ENCODE results near the gene EXOC4.

Gene EXOC4

GRCh38 chr7:133727476-133728214 lies 474.8 kb downstream of the EXOC4 start:
- Histone ChIP-seq H3K9me3 (ENCODE audit: control insufficient read depth, insufficient read depth, low read depth, low read length) (no peaks in the 10 kb centered on the region), H3K4me3 (ENCODE audit: low read depth, low read length) (no peak overlapping the region), H3K4me1 (ENCODE audit: control insufficient read depth, insufficient read depth, low read length) (peaks cover 3% of the 10 kb centered on the region; the same call in 1 of the 2 replicates), H3K27ac (ENCODE audit: extremely low read depth, low read depth, low read length) (no peak overlapping the region), H3K36me3 (ENCODE audit: control insufficient read depth in 2 of 2, insufficient read depth in 1 of 2, low read length in 2 of 2) (no peaks in the 10 kb centered on the region)
- ChIA-PET POLR2A (no interaction called here), CTCF (no interaction called here)
- TF ChIP-seq ZNF580 (tag by site-specific recombination; IDR thresholded peaks at IDR 0.05) (no peak), ZNF211 (tag by site-specific recombination; IDR thresholded peaks at IDR 0.05; ENCODE audit: low read depth) (no peak), ZFP41 (tag by site-specific recombination; IDR thresholded peaks at IDR 0.05; ENCODE audit: borderline replicate concordance) (no peak), ZNF623 (tag by site-specific recombination; IDR thresholded peaks at IDR 0.05) (no peak), ZNF530 (tag by site-specific recombination; IDR thresholded peaks at IDR 0.05; ENCODE audit: low read depth) (no peak), ZNF174 (tag by site-specific recombination; IDR thresholded peaks at IDR 0.05) (no peak), ZSCAN5A (tag by site-specific recombination; IDR thresholded peaks at IDR 0.05) (no peak), ZNF133 (tag by site-specific recombination; IDR thresholded peaks at IDR 0.05) (no peak)

- Histone ChIP-seq H3K36me3 (ENCODE audit: control insufficient read depth in 2 of 2, insufficient read depth in 1 of 2, low read length in 2 of 2) (no peaks in the 10 kb centered on the region), H3K4me3 (ENCODE audit: low read depth, low read length) (no peak overlapping the region), H3K4me1 (ENCODE audit: control insufficient read depth, insufficient read depth, low read length) (no peaks in the 10 kb centered on the region), H3K27ac (ENCODE audit: extremely low read depth, low read depth, low read length) (no peak overlapping the region), H3K9me3 (ENCODE audit: control insufficient read depth, insufficient read depth, low read depth, low read length) (no peaks in the 10 kb centered on the region)
- CTCF ChIA-PET = interaction anchor here (1.2 kb wide), 1 partner anchor 15 kb away, joined by 5 read pairs; no protein-coding TSS in a partner anchor
- POLR2A ChIA-PET = no interaction called here
- TF ChIP-seq KLF10 (tag by site-specific recombination; IDR thresholded peaks at IDR 0.05) (no peak), ZNF843 (tag by site-specific recombination; IDR thresholded peaks at IDR 0.05) (no peak), ZNF394 (tag by site-specific recombination; IDR thresholded peaks at IDR 0.05; ENCODE audit: borderline replicate concordance) (no peak), ZBTB7A (tag by site-specific recombination; IDR thresholded peaks at IDR 0.05; ENCODE audit: low read depth) (no peak), ZNF23 (tag by site-specific recombination; IDR thresholded peaks at IDR 0.05; ENCODE audit: borderline replicate concordance) (no peak), ZNF558 (tag by site-specific recombination; IDR thresholded peaks at IDR 0.05) (no peak), ZNF132 (tag by site-specific recombination; IDR thresholded peaks at IDR 0.05; ENCODE audit: borderline replicate concordance) (no peak), ZBTB26 (tag by site-specific recombination; optimal IDR thresholded peaks at IDR 0.05) (no peak), PRDM4 (tag by site-specific recombination; IDR thresholded peaks at IDR 0.05) (no peak)
These were observed 477.5 kb downstream of the EXOC4 start for GRCh38 chr7:133730360-133730759.
